K562 (cell line): Measurements from ENCODE around the gene TCAP. TPM values are rescaled to one million over a fixed set of nuclear protein-coding genes. Genes with fewer than 3 reads are reported as not detected.

Source experiments
- CBFB ChIP-seq: sonication (generic); formaldehyde crosslinking; IDR thresholded peaks from 2 replicates; pipeline ENCODE4 v1.4.0; 2020; ENCODE audit warnings: mild to moderate bottlenecking, missing genetic modification reagents
- CBX2 ChIP-seq: fragments of 200-600 bp; sonication (generic); IDR thresholded peaks from one replicate; pipeline ENCODE4 v1.6.1; 2012; ENCODE audit warnings: mild to moderate bottlenecking, low read length, inconsistent platforms; ENCODE audit not compliant: insufficient read depth, poor library complexity, severe bottlenecking
- EHMT2 ChIP-seq: fragments of 450-650 bp; IDR thresholded peaks from 2 replicates; pipeline ENCODE4 v1.6.1; 2018; ENCODE audit warnings: antibody characterized with exemption
- ELF2 ChIP-seq: fragments of 250-450 bp; sonication (Bioruptor Pico); IDR thresholded peaks from 2 replicates; pipeline ENCODE4 v1.5.0; 2021; ENCODE audit warnings: mild to moderate bottlenecking
- HDAC1 ChIP-seq, 2 experiments: fragments of 450-650 bp; IDR thresholded peaks; 2 replicates each; pipeline ENCODE4 v1.6.1; 2016 to 2017; ENCODE audit warnings: inconsistent platforms in 1 of 2, mild to moderate bottlenecking in 1 of 2, moderate library complexity in 1 of 2
- HDAC2 ChIP-seq: fragments of 450-650 bp; IDR thresholded peaks from 2 replicates; pipeline ENCODE4 v1.6.1; 2016; ENCODE audit warnings: mild to moderate bottlenecking
- HMG20B ChIP-seq: fragments of 250-450 bp; sonication (Bioruptor Pico); IDR thresholded peaks from 2 replicates; pipeline ENCODE4 v1.5.0; 2021; ENCODE audit warnings: mild to moderate bottlenecking
- ILK ChIP-seq: fragments of 450-650 bp; IDR thresholded peaks from 2 replicates; pipeline ENCODE4 v1.6.1; 2016; ENCODE audit warnings: missing genetic modification characterization, low read depth, mild to moderate bottlenecking, missing compliant biosample characterization, moderate library complexity, borderline replicate concordance
- MTA1 ChIP-seq: fragments of 450-650 bp; IDR thresholded peaks from 2 replicates; pipeline ENCODE4 v1.6.1; 2017; ENCODE audit warnings: borderline replicate concordance
- NR2C1 ChIP-seq, 2 experiments: fragments of 450-650 bp; IDR thresholded peaks; 2 replicates each; pipeline ENCODE4 v1.6.1; 2017; ENCODE audit warnings: mild to moderate bottlenecking in 2 of 2, antibody characterized with exemption in 1 of 2, inconsistent platforms in 1 of 2, missing compliant biosample characterization in 1 of 2, missing genetic modification characterization in 1 of 2
- POU5F1 ChIP-seq: fragments of 150-350 bp; IDR thresholded peaks from 2 replicates; pipeline ENCODE4 v1.6.1; 2014; ENCODE audit warnings: borderline replicate concordance, low read length, low read depth, mild to moderate bottlenecking; ENCODE audit not compliant: partially characterized antibody
- RBM34 ChIP-seq: fragments of 200-400 bp; formaldehyde crosslinking; IDR thresholded peaks from 2 replicates; pipeline ENCODE4 v1.6.1; 2018; ENCODE audit warnings: low read length, borderline replicate concordance; ENCODE audit not compliant: insufficient read depth
- SOX6 ChIP-seq: fragments of 450-650 bp; IDR thresholded peaks from 2 replicates; pipeline ENCODE4 v1.6.1; 2014; ENCODE audit warnings: mild to moderate bottlenecking
- SP1 ChIP-seq: sonication (generic); formaldehyde crosslinking; IDR thresholded peaks from 2 replicates; pipeline ENCODE4 v1.8.1; 2022; ENCODE audit warnings: mild to moderate bottlenecking, missing genetic modification reagents
- TAF9B ChIP-seq: fragments of 450-650 bp; IDR thresholded peaks from 2 replicates; pipeline ENCODE4 v1.6.1; 2018; ENCODE audit warnings: mild to moderate bottlenecking; ENCODE audit not compliant: partially characterized antibody
- TEAD4 ChIP-seq, 2 experiments: sonication (generic) in 1 of 2; formaldehyde crosslinking in 1 of 2; IDR thresholded peaks; 2 replicates each; pipeline versions ENCODE4 v1.6.1 to v1.8.0; 2012 to 2022; ENCODE audit warnings: borderline replicate concordance in 1 of 2, inconsistent platforms in 1 of 2, low read length in 1 of 2, mild to moderate bottlenecking in 1 of 2, missing genetic modification reagents in 1 of 2
- U2AF1 ChIP-seq: fragments of 200-400 bp; formaldehyde crosslinking; optimal IDR thresholded peaks from 2 replicates; pipeline ENCODE3; 2017; ENCODE audit warnings: mild to moderate bottlenecking, low read depth, low read length, moderate library complexity
- ZNF212 ChIP-seq: fragments of 450-650 bp; formaldehyde crosslinking; IDR thresholded peaks from 2 replicates; pipeline ENCODE4 v1.4.0; 2020; ENCODE audit warnings: mild to moderate bottlenecking
- ZNF561 ChIP-seq: fragments of 450-650 bp; formaldehyde crosslinking; conservative IDR thresholded peaks from 2 replicates; pipeline ENCODE4 v1.4.0; 2020; ENCODE audit warnings: mild to moderate bottlenecking, moderate library complexity
- ZNF57 ChIP-seq: fragments of 450-650 bp; formaldehyde crosslinking; IDR thresholded peaks from 2 replicates; pipeline ENCODE4 v1.4.0; 2020; ENCODE audit warnings: mild to moderate bottlenecking, moderate library complexity
- ZNF584 ChIP-seq: fragments of 200-800 bp; sonication (Bioruptor generic); IDR thresholded peaks from 2 replicates; pipeline ENCODE4 v1.6.1; 2016; ENCODE audit warnings: low read depth, mild to moderate bottlenecking, missing genetic modification characterization, missing compliant biosample characterization
- ZNF589 ChIP-seq: fragments of 200-800 bp; sonication (Bioruptor generic); IDR thresholded peaks from 2 replicates; pipeline ENCODE4 v1.6.1; 2016; ENCODE audit warnings: low read depth, missing genetic modification characterization, missing compliant biosample characterization
- ZNF707 ChIP-seq: fragments of 250-450 bp; sonication (Bioruptor Pico); conservative IDR thresholded peaks from 2 replicates; pipeline ENCODE4 v1.8.0; 2022; ENCODE audit warnings: inconsistent platforms, mild to moderate bottlenecking, moderate library complexity
- polyA plus RNA-seq, 8 experiments: library from polyadenylated mRNA; depleted of rRNA in 4 of 8; stranded (reverse) in 5 of 8; unstranded in 3 of 8; fragments of >200 nt; fragmentation: Nextera tagmentation in 2 of 8; fragmentation: Illumina TruSeq in 1 of 8; extraction: Ambion mirVana in 2 of 8; extraction: Trizol in 1 of 8; gene quantifications; 2 replicates each; pipeline versions ENCODE4 v1.2.1 to v1.2.3, GENCODE V29; 2011 to 2014; ENCODE audit warnings: inconsistent platforms in 1 of 8, missing spikeins in 1 of 8
- total RNA-seq, 7 experiments: library from RNA; depleted of rRNA in 6 of 7; stranded (reverse); fragments of >200 nt in 6 of 7; fragmentation: Illumina TruSeq in 2 of 7; extraction: Trizol in 2 of 7; gene quantifications; 2 replicates each; pipeline versions ENCODE4 v1.2.1 to v1.2.3, GENCODE V29; 2011 to 2021; ENCODE audit warnings: low replicate concordance in 1 of 7
- TF ChIP-seq, protein P1 (sequence below): sonication (generic); formaldehyde crosslinking; IDR thresholded peaks from 2 replicates; pipeline ENCODE4 v1.8.1; 2023; ENCODE audit warnings: mild to moderate bottlenecking, missing genetic modification reagents

The TCAP gene
- total and polyA plus RNA-seq, 9 of the 15 experiments (the other 6 are each of a cell fraction or from before 2014, with no cell fraction given), result 0.33 to 1.4 (median 0.82) TPM; not detected in 2

DNA sequence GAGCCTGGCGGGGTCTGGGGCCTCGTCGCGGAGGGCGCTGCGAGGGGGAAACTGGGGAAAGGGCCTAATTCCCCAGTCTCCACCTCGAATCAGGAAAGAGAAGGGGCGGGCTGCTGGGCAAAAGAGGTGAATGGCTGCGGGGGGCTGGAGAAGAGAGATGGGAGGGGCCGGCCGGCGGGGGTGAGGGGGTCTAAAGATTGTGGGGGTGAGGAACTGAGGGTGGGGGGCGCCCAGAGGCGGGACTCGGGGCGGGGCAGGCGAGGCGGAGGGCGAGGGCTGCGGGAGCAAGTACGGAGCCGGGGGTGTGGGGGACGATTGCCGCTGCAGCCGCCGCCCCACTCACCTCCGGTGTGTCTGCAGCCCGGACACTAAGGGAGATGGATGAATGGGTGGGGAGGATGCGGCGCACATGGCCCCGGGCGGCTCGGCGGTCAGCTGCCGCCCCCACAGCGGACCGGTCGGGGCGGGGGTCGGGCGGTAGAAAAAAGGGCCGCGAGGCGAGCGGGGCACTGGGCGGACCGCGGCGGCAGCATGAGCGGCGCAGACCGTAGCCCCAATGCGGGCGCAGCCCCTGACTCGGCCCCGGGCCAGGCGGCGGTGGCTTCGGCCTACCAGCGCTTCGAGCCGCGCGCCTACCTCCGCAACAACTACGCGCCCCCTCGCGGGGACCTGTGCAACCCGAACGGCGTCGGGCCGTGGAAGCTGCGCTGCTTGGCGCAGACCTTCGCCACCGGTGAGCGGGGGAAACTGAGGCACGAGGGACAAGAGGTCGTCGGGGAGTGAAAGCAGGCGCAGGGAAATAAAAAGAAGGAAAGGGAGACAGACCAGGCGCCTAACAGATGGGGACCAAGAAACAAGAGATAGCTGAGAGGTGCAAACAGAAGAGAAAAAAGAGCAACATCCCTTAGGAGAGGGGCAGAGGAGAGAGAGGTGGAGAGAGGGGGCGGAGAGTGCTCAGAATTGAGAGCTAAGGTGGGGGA, 3.1 kb downstream of the TCAP start, which contains the start of gene PNMT (continued):
- TF ChIP-seq POU5F1, result no peak
- peak; percentile 66; the same call in 1 of the 2 replicates for TF ChIP-seq HDAC2
- TF ChIP-seq NR2C1 (IDR thresholded peaks at IDR 0.05), result no peak; the same call in 1 of the 2 replicates
- TF ChIP-seq NR2C1 (tag; IDR thresholded peaks at IDR 0.05), result peak; percentile 29; the same call in 1 of the 2 replicates
- TF ChIP-seq TEAD4 (IDR thresholded peaks at IDR 0.05; ENCODE audit: low read length), result peak; percentile 23; the same call in 1 of the 2 replicates
- no peak for TF ChIP-seq TEAD4 (CRISPR knock-in tag; IDR thresholded peaks at IDR 0.05; ENCODE audit: borderline replicate concordance)
- TF ChIP-seq ZNF707 (CRISPR knock-in tag), result no peak
- peak; percentile 41; the same call in 1 of the 2 replicates for TF ChIP-seq SOX6
- TF ChIP-seq ZNF589 (CRISPR knock-in tag), result no peak
- TF ChIP-seq, protein P1, sequence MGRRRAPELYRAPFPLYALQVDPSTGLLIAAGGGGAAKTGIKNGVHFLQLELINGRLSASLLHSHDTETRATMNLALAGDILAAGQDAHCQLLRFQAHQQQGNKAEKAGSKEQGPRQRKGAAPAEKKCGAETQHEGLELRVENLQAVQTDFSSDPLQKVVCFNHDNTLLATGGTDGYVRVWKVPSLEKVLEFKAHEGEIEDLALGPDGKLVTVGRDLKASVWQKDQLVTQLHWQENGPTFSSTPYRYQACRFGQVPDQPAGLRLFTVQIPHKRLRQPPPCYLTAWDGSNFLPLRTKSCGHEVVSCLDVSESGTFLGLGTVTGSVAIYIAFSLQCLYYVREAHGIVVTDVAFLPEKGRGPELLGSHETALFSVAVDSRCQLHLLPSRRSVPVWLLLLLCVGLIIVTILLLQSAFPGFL (CRISPR knock-in tag), result no peak
- TF ChIP-seq SP1 (CRISPR knock-in tag), result no peak
- TF ChIP-seq CBX2, result no peak
- TF ChIP-seq ZNF212, result no peak
- no peak for TF ChIP-seq ZNF561 (CRISPR knock-in tag)
- peak; percentile 30; the same call in 1 of the 2 replicates for TF ChIP-seq EHMT2
- no peak for TF ChIP-seq ZNF57 (CRISPR knock-in tag)
- TF ChIP-seq MTA1, result no peak; the same call in 1 of the 2 replicates
- peak; percentile 87 for TF ChIP-seq U2AF1
- no peak for TF ChIP-seq ELF2
- no peak for TF ChIP-seq TAF9B
- no peak for TF ChIP-seq RBM34
- no peak for TF ChIP-seq HMG20B (CRISPR knock-in tag)
- 0 out of 2 replicates have a peak, but pooled peaks have one; percentile 27 for TF ChIP-seq ZNF584
- TF ChIP-seq HDAC1 (IDR thresholded peaks at IDR 0.05), result peak in 1 of 2 experiments; percentile 70; a peak in 1 of 4 replicates
- no peak for TF ChIP-seq ILK (tag)
- TF ChIP-seq CBFB (CRISPR knock-in tag), result peak; percentile 58; the same call in 1 of the 2 replicates
